CD14-positive monocyte (primary cell): Measurements from ENCODE around the gene GAREM2. TPM values are rescaled to one million over a fixed set of nuclear protein-coding genes. Genes with fewer than 3 reads are reported as not detected.
"Not testable (repeated sequence)": the region's sequence is repeated elsewhere in the genome, so short reads cannot be mapped to it uniquely, and the experiment has no call there.

Experiments
- DNase-seq, 3 donors: peaks; one replicate each; pipeline ENCODE4 v3.0.0-alpha.2; 2011 to 2022
- H2AFZ ChIP-seq: 2 replicates; pipeline ENCODE4 v1.6.0; 2012; ENCODE audit warnings: mild to moderate bottlenecking, low read depth, low read length, inconsistent platforms; ENCODE audit not compliant: insufficient read depth, poor library complexity, severe bottlenecking
- H3K27ac ChIP-seq, 2 donors: 1 replicate in 1 of 2; 2 replicates in 1 of 2; pipeline ENCODE4 v1.5.1; 2012 to 2013; ENCODE audit warnings: low read length in 2 of 2, control low read depth in 1 of 2, inconsistent platforms in 1 of 2, low read depth in 1 of 2, mild to moderate bottlenecking in 1 of 2
- H3K27me3 ChIP-seq, 2 donors: one replicate each; pipeline versions ENCODE4 v1.6.0 to v1.6.1; 2011 to 2013; ENCODE audit warnings: low read length in 2 of 2; ENCODE audit not compliant: control insufficient read depth in 2 of 2, insufficient read depth in 2 of 2
- H3K36me3 ChIP-seq, 2 donors: replicated peaks in 1 of 2; 1 replicate in 1 of 2; 2 replicates in 1 of 2; pipeline versions ENCODE4 v1.5.1 to v1.6.1; 2012 to 2013; ENCODE audit warnings: low read length in 2 of 2, control low read depth in 1 of 2, inconsistent platforms in 1 of 2, mild to moderate bottlenecking in 1 of 2; ENCODE audit not compliant: insufficient read depth in 2 of 2, control insufficient read depth in 1 of 2
- H3K4me1 ChIP-seq, 2 donors: 1 replicate in 1 of 2; 2 replicates in 1 of 2; pipeline versions ENCODE4 v1.5.1 to v1.6.1; 2012 to 2013; ENCODE audit warnings: low read length in 2 of 2, control low read depth in 1 of 2, inconsistent platforms in 1 of 2, mild to moderate bottlenecking in 1 of 2, moderate library complexity in 1 of 2; ENCODE audit not compliant: insufficient read depth in 2 of 2, control insufficient read depth in 1 of 2
- H3K4me2 ChIP-seq: replicated peaks from 2 replicates; pipeline ENCODE3; 2012; ENCODE audit warnings: low read length, moderate library complexity, mild to moderate bottlenecking; ENCODE audit not compliant: poor library complexity, severe bottlenecking; ENCODE audit errors: extremely low read depth
- H3K4me3 ChIP-seq, 3 experiments: fragments of 200-600 bp in 1 of 3; sonication (generic) in 1 of 3; replicated peaks in 1 of 3; 1 replicate in 2 of 3; 2 replicates in 1 of 3; pipeline ENCODE4 v1.5.1; 2011 to 2013; ENCODE audit warnings: low read length in 3 of 3, mild to moderate bottlenecking in 3 of 3, control low read depth in 2 of 3, low read depth in 2 of 3, inconsistent platforms in 1 of 3, moderate library complexity in 1 of 3
- H3K79me2 ChIP-seq: 2 replicates; pipeline ENCODE4 v1.6.0; 2012; ENCODE audit warnings: mild to moderate bottlenecking, control low read depth, inconsistent platforms, low read length, moderate library complexity; ENCODE audit not compliant: insufficient read depth
- H3K9ac ChIP-seq: 2 replicates; pipeline ENCODE4 v1.6.0; 2017; ENCODE audit warnings: low read length, mild to moderate bottlenecking; ENCODE audit not compliant: insufficient read depth, poor library complexity, severe bottlenecking
- H3K9me3 ChIP-seq, 2 donors: replicated peaks in 1 of 2; 1 replicate in 1 of 2; 2 replicates in 1 of 2; pipeline versions ENCODE4 v1.5.1 to v1.6.1; 2012 to 2013; ENCODE audit warnings: low read length in 2 of 2, control low read depth in 1 of 2; ENCODE audit not compliant: control insufficient read depth in 1 of 2, insufficient read depth in 1 of 2
- H4K20me1 ChIP-seq: 2 replicates; pipeline ENCODE4 v1.6.0; 2012; ENCODE audit warnings: mild to moderate bottlenecking, low read length, control low read depth, moderate library complexity; ENCODE audit not compliant: insufficient read depth
- H3K27ac Mint-ChIP-seq, 7 donors: one replicate each; pipeline ENCODE4 v1.8.0; 2020; ENCODE audit warnings: mild to moderate bottlenecking in 7 of 7, mixed read lengths in 7 of 7, moderate library complexity in 6 of 7, inconsistent platforms in 2 of 7
- H3K27me3 Mint-ChIP-seq, 3 donors: one replicate each; pipeline ENCODE4 v1.8.0; 2021 to 2022; ENCODE audit warnings: low read depth in 3 of 3, mild to moderate bottlenecking in 3 of 3, mixed read lengths in 3 of 3, moderate library complexity in 3 of 3, inconsistent platforms in 1 of 3
- H3K36me3 Mint-ChIP-seq, 2 donors: one replicate each; pipeline ENCODE4 v1.8.0; 2020; ENCODE audit warnings: mixed read lengths in 2 of 2, inconsistent platforms in 1 of 2, mild to moderate bottlenecking in 1 of 2
- H3K4me1 Mint-ChIP-seq: one replicate; pipeline ENCODE4 v1.8.0; 2020; ENCODE audit warnings: mild to moderate bottlenecking, mixed read lengths
- H3K4me3 Mint-ChIP-seq, 2 donors: one replicate each; pipeline ENCODE4 v1.8.0; 2020; ENCODE audit warnings: mild to moderate bottlenecking in 2 of 2, mixed read lengths in 2 of 2, moderate library complexity in 1 of 2
- H3K9me3 Mint-ChIP-seq, 7 donors: one replicate each; pipeline ENCODE4 v1.8.0; 2020 to 2022; ENCODE audit warnings: mixed read lengths in 7 of 7, mild to moderate bottlenecking in 6 of 7, moderate library complexity in 6 of 7, inconsistent platforms in 2 of 7
- CTCF ChIP-seq: fragments of 200-600 bp; IDR thresholded peaks from one replicate; pipeline ENCODE4 v1.8.0; 2022; ENCODE audit warnings: antibody characterized with exemption, mild to moderate bottlenecking
- WGBS: methylation state at CpG from one replicate; pipeline ENCODE4 v1.1.5; 2013; ENCODE audit warnings: missing lambda C conversion rate; ENCODE audit not compliant: insufficient coverage; 5-methylcytosine and 5-hydroxymethylcytosine counted together
- intact Hi-C, 2 donors: fragments of 100-400 bp; cut with micrococcal nuclease; formaldehyde crosslinking; loops; one replicate each; pipeline versions ENCODE4 v1.15.0 to v1.15.1; 2023
- polyA plus RNA-seq, 3 donors: library from polyadenylated mRNA; depleted of rRNA in 1 of 3; unstranded in 2 of 3; stranded (reverse) in 1 of 3; fragments of 300-500 nt in 2 of 3; fragments of >200 nt in 1 of 3; fragmentation: Illumina TruSeq in 2 of 3; gene quantifications; 1 replicate in 2 of 3; 2 replicates in 1 of 3; pipeline ENCODE4 v1.2.3, GENCODE V29; 2012 to 2021

Gene GAREM2
- polyA plus RNA-seq, 3 donors, result 0.08 to 0.09 TPM; not detected in 1

- Histone ChIP-seq H3K27me3 (no peaks in the 10 kb centered on the region), H3K79me2 (no peaks in the 10 kb centered on the region), H3K4me2 (no peak overlapping the region), H3K36me3 (no peaks in the 10 kb centered on the region), H3K9ac (no peak overlapping the region), H3K4me3 (no peak overlapping the region), H3K9me3 (no peaks in the 10 kb centered on the region), H3K27ac (no peak overlapping the region), H3K4me1 (no peaks in the 10 kb centered on the region), H2AFZ (no peak overlapping the region), H4K20me1 (no peaks in the 10 kb centered on the region)
- WGBS, result 94% methylated on average over 4 of the region's 8 CpGs
- no peaks in the 10 kb centered on the region for H3K4me1 Mint-ChIP-seq
- intact Hi-C loops, result no loop called here
- no peak for TF ChIP-seq CTCF
- peaks cover 3 to 9% (median 4%) of the 10 kb centered on the region in 3 donors for H3K27me3 Mint-ChIP-seq
- no peak overlapping the region for H3K27ac Mint-ChIP-seq
- no peaks in the 10 kb centered on the region for H3K36me3 Mint-ChIP-seq
- H3K4me3 Mint-ChIP-seq, result no peak overlapping the region
- peaks cover 0 to 2% (median 0%) of the 10 kb centered on the region in 7 donors for H3K9me3 Mint-ChIP-seq
- DNase-seq, result no peak
Observed at GRCh38 chr2:26164641-26165211, 8.2 kb upstream of the GAREM2 start.

- H3K36me3 ChIP-seq, result no peaks in the 10 kb centered on the region
- Mint-ChIP-seq H3K4me3 (no peak overlapping the region), H3K36me3 (no peaks in the 10 kb centered on the region), H3K27me3 (peaks cover 3 to 15% (median 10%) of the 10 kb centered on the region in 3 donors), H3K27ac (no peak overlapping the region), H3K4me1 (no peaks in the 10 kb centered on the region), H3K9me3 (peaks cover 0 to 2% (median 0%) of the 10 kb centered on the region in 7 donors)
- no peak overlapping the region for H3K27ac ChIP-seq
- WGBS, result no CpG with 5 or more reads among the region's 4 CpGs
- H3K4me3 ChIP-seq, result no peak overlapping the region
- no peak for TF ChIP-seq CTCF
- H2AFZ ChIP-seq, result no peak overlapping the region
- no peaks in the 10 kb centered on the region for H3K4me1 ChIP-seq
- no peak overlapping the region for H3K9ac ChIP-seq
- no peaks in the 10 kb centered on the region for H4K20me1 ChIP-seq
- H3K4me2 ChIP-seq, result no peak overlapping the region
- H3K9me3 ChIP-seq, result no peaks in the 10 kb centered on the region
- intact Hi-C loops, result no loop called here
- H3K79me2 ChIP-seq, result no peaks in the 10 kb centered on the region
- H3K27me3 ChIP-seq, result no peaks in the 10 kb centered on the region
- no peak for DNase-seq
Observed at GRCh38 chr2:26165403-26165802, 7.5 kb upstream of the GAREM2 start.

GRCh38 chr2:26166541-26166940 is 6.3 kb upstream of the GAREM2 start:
- DNase-seq, H3K79me2 ChIP-seq, H3K9me3 ChIP-seq, H3K36me3 ChIP-seq, H3K27me3 ChIP-seq, H3K4me1 Mint-ChIP-seq, H3K4me3 ChIP-seq, H4K20me1 ChIP-seq, H3K36me3 Mint-ChIP-seq, H3K27ac ChIP-seq, H3K9ac ChIP-seq, H3K9me3 Mint-ChIP-seq, H2AFZ ChIP-seq, H3K4me1 ChIP-seq, H3K27ac Mint-ChIP-seq, H3K4me2 ChIP-seq, H3K4me3 Mint-ChIP-seq, intact Hi-C loops: not testable (repeated sequence)
- no CpG with 5 or more reads among the region's 6 CpGs for WGBS
- H3K27me3 Mint-ChIP-seq, result peaks cover 14 to 26% (median 21%) of the 10 kb centered on the region in 3 donors
